ENCODE data around the gene PON2. TPM values are rescaled to one million over a fixed set of nuclear protein-coding genes. Genes with fewer than 3 reads are reported as not detected.

Gene PON2
- polyA plus RNA-seq, 1 donor from 2014 or later = 23.1 TPM

DNA sequence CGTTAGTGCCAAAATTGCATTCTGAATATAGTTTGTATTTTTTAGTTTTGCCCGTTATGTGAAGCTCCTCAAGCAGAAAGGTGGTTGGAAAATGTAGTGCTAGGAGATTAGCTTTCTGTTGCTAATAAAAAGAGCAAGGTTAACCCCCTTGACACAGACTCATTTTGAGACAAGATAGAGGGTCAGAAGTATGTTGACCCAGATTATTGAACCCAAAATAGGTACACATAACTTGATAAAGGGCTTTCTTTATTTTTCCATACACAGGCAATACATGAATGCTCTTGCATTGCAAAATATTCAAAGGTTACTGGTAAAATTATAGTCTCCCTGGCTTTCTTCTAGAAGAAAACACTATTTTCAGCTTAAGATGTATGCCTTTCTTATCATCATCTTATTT is 10.0 kb upstream of the PON2 start:
- Histone ChIP-seq H3K79me2 (replicated peaks; ENCODE audit: insufficient read depth, low read length) (no peaks in the 10 kb centered on the region), H3F3A (ENCODE audit: insufficient read depth, low read length, poor library complexity, severe bottlenecking) (no peaks in the 10 kb centered on the region), H4K20me1 (ENCODE audit: insufficient read depth) (no peaks in the 10 kb centered on the region), H3K9me3 (ENCODE audit: low read length) (no peaks in the 10 kb centered on the region), H3K9ac (ENCODE audit: low read length) (no peak overlapping the region), H3K36me3 (ENCODE audit: insufficient read depth, low read length) (no peaks in the 10 kb centered on the region), H3K27ac (ENCODE audit: low read length) (no peak overlapping the region), H2AFZ (ENCODE audit: low read depth, low read length) (no peak overlapping the region), H3K9me2 (ENCODE audit: insufficient read depth, low read length) (no peaks in the 10 kb centered on the region), H3K4me2 (ENCODE audit: low read length) (no peak overlapping the region), H3K4me3 (ENCODE audit: low read length) (no peak overlapping the region), H3K27me3 (ENCODE audit: insufficient read depth, low read depth, low read length) (no peaks in the 10 kb centered on the region)
- no peak for TF ChIP-seq EZH2 (IDR thresholded peaks at IDR 0.05; ENCODE audit: borderline replicate concordance, insufficient read depth, low read length, poor library complexity, severe bottlenecking)
- no peak for TF ChIP-seq RAD21 (conservative IDR thresholded peaks at IDR 0.05)
- no peak for TF ChIP-seq MXI1 (conservative IDR thresholded peaks at IDR 0.05; ENCODE audit: poor library complexity, severe bottlenecking)
- no peak for TF ChIP-seq EP300 (conservative IDR thresholded peaks at IDR 0.05; ENCODE audit: poor library complexity, severe bottlenecking)
- TF ChIP-seq, protein P1, sequence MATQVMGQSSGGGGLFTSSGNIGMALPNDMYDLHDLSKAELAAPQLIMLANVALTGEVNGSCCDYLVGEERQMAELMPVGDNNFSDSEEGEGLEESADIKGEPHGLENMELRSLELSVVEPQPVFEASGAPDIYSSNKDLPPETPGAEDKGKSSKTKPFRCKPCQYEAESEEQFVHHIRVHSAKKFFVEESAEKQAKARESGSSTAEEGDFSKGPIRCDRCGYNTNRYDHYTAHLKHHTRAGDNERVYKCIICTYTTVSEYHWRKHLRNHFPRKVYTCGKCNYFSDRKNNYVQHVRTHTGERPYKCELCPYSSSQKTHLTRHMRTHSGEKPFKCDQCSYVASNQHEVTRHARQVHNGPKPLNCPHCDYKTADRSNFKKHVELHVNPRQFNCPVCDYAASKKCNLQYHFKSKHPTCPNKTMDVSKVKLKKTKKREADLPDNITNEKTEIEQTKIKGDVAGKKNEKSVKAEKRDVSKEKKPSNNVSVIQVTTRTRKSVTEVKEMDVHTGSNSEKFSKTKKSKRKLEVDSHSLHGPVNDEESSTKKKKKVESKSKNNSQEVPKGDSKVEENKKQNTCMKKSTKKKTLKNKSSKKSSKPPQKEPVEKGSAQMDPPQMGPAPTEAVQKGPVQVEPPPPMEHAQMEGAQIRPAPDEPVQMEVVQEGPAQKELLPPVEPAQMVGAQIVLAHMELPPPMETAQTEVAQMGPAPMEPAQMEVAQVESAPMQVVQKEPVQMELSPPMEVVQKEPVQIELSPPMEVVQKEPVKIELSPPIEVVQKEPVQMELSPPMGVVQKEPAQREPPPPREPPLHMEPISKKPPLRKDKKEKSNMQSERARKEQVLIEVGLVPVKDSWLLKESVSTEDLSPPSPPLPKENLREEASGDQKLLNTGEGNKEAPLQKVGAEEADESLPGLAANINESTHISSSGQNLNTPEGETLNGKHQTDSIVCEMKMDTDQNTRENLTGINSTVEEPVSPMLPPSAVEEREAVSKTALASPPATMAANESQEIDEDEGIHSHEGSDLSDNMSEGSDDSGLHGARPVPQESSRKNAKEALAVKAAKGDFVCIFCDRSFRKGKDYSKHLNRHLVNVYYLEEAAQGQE (IDR thresholded peaks at IDR 0.05; ENCODE audit: borderline replicate concordance) = no peak
- TF ChIP-seq TAF1 (IDR thresholded peaks at IDR 0.05; ENCODE audit: low read depth) = no peak
- no peak for TF ChIP-seq SMC3 (conservative IDR thresholded peaks at IDR 0.05; ENCODE audit: poor library complexity)
- TF ChIP-seq, protein P2, sequence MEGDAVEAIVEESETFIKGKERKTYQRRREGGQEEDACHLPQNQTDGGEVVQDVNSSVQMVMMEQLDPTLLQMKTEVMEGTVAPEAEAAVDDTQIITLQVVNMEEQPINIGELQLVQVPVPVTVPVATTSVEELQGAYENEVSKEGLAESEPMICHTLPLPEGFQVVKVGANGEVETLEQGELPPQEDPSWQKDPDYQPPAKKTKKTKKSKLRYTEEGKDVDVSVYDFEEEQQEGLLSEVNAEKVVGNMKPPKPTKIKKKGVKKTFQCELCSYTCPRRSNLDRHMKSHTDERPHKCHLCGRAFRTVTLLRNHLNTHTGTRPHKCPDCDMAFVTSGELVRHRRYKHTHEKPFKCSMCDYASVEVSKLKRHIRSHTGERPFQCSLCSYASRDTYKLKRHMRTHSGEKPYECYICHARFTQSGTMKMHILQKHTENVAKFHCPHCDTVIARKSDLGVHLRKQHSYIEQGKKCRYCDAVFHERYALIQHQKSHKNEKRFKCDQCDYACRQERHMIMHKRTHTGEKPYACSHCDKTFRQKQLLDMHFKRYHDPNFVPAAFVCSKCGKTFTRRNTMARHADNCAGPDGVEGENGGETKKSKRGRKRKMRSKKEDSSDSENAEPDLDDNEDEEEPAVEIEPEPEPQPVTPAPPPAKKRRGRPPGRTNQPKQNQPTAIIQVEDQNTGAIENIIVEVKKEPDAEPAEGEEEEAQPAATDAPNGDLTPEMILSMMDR (IDR thresholded peaks at IDR 0.05; ENCODE audit: poor library complexity, severe bottlenecking) = no peak
- TF ChIP-seq POLR2AphosphoS5 (IDR thresholded peaks at IDR 0.05) = no peak

DNA sequence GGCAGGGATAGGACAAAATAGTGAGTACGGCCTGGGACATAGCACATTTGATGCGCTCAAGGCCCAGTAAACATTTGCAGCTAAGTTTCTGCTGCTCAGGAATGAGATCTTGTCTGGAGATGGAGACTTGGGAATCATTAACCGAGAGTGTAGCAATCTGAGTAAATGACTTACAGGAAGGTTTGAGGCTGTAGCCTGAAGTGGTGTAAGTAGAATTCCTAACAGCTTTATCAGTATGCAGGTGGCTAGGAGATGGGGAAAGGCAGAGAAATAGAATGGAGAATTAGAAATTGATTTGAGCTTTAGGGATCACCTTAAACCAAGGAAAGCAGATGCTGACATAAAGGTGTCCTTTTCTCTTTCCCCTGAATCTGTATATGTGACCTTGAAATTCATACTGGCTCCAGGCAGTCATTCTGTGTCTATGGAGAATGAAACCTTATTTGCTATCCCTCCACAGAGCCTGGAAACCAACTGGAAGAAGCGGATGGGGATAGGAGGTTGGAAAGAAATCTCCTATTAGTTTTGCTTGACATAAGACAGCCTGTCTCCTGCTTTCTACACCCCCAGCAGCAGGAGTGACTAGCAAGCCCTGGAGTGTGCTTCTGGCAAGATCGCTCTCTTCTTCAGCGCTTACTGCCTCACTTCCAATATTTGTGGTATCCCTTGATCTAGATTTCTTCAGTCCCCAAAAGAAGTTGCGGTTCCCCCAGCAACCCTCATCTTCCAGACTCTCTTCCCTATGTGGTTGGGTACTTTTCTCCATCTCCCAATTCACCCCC is 6.4 kb upstream of the PON2 start:
- Histone ChIP-seq H2AFZ (ENCODE audit: low read depth, low read length) (no peak overlapping the region), H3K4me3 (ENCODE audit: low read length) (no peak overlapping the region), H3K36me3 (ENCODE audit: insufficient read depth, low read length) (no peaks in the 10 kb centered on the region), H3K27ac (ENCODE audit: low read length) (no peak overlapping the region), H3K9me2 (ENCODE audit: insufficient read depth, low read length) (no peaks in the 10 kb centered on the region), H3K79me2 (replicated peaks; ENCODE audit: insufficient read depth, low read length) (no peaks in the 10 kb centered on the region), H3F3A (ENCODE audit: insufficient read depth, low read length, poor library complexity, severe bottlenecking) (no peaks in the 10 kb centered on the region), H3K4me2 (ENCODE audit: low read length) (no peak overlapping the region), H4K20me1 (ENCODE audit: insufficient read depth) (no peaks in the 10 kb centered on the region), H3K9me3 (ENCODE audit: low read length) (no peaks in the 10 kb centered on the region), H3K9ac (ENCODE audit: low read length) (no peak overlapping the region), H3K27me3 (ENCODE audit: insufficient read depth, low read depth, low read length) (no peaks in the 10 kb centered on the region)
- TF ChIP-seq RAD21 (conservative IDR thresholded peaks at IDR 0.05) = no peak
- no peak for TF ChIP-seq SMC3 (conservative IDR thresholded peaks at IDR 0.05; ENCODE audit: poor library complexity)
- TF ChIP-seq TAF1 (IDR thresholded peaks at IDR 0.05; ENCODE audit: low read depth) = no peak
- TF ChIP-seq, protein P1 (IDR thresholded peaks at IDR 0.05; ENCODE audit: borderline replicate concordance) = no peak
- no peak for TF ChIP-seq POLR2AphosphoS5 (IDR thresholded peaks at IDR 0.05)
- TF ChIP-seq EZH2 (IDR thresholded peaks at IDR 0.05; ENCODE audit: borderline replicate concordance, insufficient read depth, low read length, poor library complexity, severe bottlenecking) = no peak
- no peak for TF ChIP-seq MXI1 (conservative IDR thresholded peaks at IDR 0.05; ENCODE audit: poor library complexity, severe bottlenecking)
- TF ChIP-seq EP300 (conservative IDR thresholded peaks at IDR 0.05; ENCODE audit: poor library complexity, severe bottlenecking) = no peak
- TF ChIP-seq, protein P2 (IDR thresholded peaks at IDR 0.05; ENCODE audit: poor library complexity, severe bottlenecking) = no peak
